NOMO-1 treated with DMSO at 0.1 percent for 48 hours (cell line): Measurements from ENCODE around the gene RBMXL2.
A peak's percentile ranks its signal among the peaks of the same experiment; 100 is the strongest.

Source experiments
- DNase-seq: peaks from one replicate; lab custom pipeline; 2025; ENCODE audit not compliant: unreplicated experiment; lab: John Stamatoyannopoulos, UW

The RBMXL2 gene

GRCh38 chr11:7088921-7089320, at the start of gene RBMXL2:
RBMXL2 (plus strand) TSS chr11:7088998; CDS start chr11:7089121, 123 bp downstream.
- no peak for DNase-seq

- no peak for DNase-seq
Observed at GRCh38 chr11:7046474-7047175, 42.2 kb upstream of the RBMXL2 start.

- no peak for DNase-seq
Observed at GRCh38 chr11:7050191-7050590, 38.6 kb upstream of the RBMXL2 start.

GRCh38 chr11:7056828-7057513, 31.8 kb upstream of the RBMXL2 start:
- no peak for DNase-seq

GRCh38 chr11:7057641-7058040, 31.2 kb upstream of the RBMXL2 start:
- no peak for DNase-seq

GRCh38 chr11:7060868-7061267, 27.9 kb upstream of the RBMXL2 start:
- DNase-seq: no peak

- no peak for DNase-seq
Observed at GRCh38 chr11:7062534-7062933, 26.3 kb upstream of the RBMXL2 start.

GRCh38 chr11:7072401-7073028, 16.3 kb upstream of the RBMXL2 start:
- DNase-seq: no peak

- no peak for DNase-seq
Observed at GRCh38 chr11:7077101-7077500, 11.7 kb upstream of the RBMXL2 start.

- DNase-seq: no peak
Observed at GRCh38 chr11:7079545-7080135, 9.2 kb upstream of the RBMXL2 start.

- DNase-seq: no peak
Observed at GRCh38 chr11:7080900-7081299, 7.9 kb upstream of the RBMXL2 start.

- DNase-seq: no peak
Observed at GRCh38 chr11:7081441-7081840, 7.4 kb upstream of the RBMXL2 start.

- DNase-seq: no peak
Observed at GRCh38 chr11:7089328-7090251, 792 bp downstream of the RBMXL2 start.

GRCh38 chr11:7098235-7098832, 9.5 kb downstream of the RBMXL2 start:
- peak; percentile 63 for DNase-seq

- no peak for DNase-seq
Observed at GRCh38 chr11:7115780-7116179, 27.0 kb downstream of the RBMXL2 start.

- no peak for DNase-seq
Observed at GRCh38 chr11:7116370-7116769, 27.6 kb downstream of the RBMXL2 start.

GRCh38 chr11:7138051-7138450, 49.3 kb downstream of the RBMXL2 start:
- no peak for DNase-seq
